Stimulated activated CD4-positive, alpha-beta T cell treated with anti-CD3 and anti-CD28 coated beads, Interleukin-2, amount 100 ng/mL, for 48 hours (primary cell): ENCODE data around the gene TP63.

Experiments used
- DNase-seq, 2 donors: peaks; one replicate each; pipeline ENCODE4 v3.0.0-alpha.2; 2020

Gene TP63

DNA sequence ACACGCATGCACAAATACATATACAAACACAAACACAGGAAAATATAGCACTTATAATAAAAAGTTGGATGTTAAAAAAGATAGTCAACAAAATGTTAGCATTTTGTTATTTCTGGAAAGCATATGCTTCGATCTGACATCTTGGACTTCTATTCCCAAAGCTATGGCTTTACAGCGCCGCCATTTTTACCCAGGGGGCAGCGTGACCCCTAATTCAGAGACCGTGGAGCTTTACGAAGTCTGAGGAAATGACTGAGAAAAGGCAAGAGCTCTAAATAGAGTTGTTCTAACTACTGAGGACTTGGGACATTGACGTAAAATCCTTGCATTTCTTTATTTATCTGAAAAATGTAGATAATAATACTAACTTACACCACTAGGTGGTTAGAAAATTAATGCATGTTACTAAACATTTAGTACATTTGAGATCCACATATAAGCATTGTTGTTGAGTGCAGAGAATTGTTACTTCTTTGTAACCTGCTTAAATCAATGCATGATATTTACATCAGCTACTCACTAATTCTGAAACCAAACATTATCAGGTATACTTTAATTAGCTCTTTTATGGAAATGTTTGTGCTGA, 155.4 kb downstream of the TP63 start:
- no peak for DNase-seq

- DNase-seq, result no peak
Measured at GRCh38 chr3:189787191-189787590, 156.0 kb downstream of the TP63 start.

DNA sequence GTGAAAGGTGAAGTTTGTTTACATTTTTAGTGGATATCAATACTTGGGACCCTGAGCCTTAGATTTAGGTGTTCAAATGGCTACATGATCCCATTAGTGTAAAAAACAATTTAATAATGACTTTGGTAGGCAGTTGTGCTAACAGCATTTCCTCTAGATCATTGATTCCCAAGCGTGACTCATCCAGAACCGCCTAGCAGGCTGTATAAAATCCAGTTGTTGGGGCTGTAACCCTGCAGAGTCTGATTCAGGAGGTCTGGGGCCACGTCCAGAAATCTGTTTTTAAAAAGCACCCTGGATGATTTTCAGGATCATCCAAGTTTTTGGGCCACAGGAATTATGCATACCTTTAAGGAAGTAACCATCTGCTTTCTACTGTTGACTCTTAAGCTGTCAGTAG, 156.4 kb downstream of the TP63 start:
- no peak for DNase-seq

DNA sequence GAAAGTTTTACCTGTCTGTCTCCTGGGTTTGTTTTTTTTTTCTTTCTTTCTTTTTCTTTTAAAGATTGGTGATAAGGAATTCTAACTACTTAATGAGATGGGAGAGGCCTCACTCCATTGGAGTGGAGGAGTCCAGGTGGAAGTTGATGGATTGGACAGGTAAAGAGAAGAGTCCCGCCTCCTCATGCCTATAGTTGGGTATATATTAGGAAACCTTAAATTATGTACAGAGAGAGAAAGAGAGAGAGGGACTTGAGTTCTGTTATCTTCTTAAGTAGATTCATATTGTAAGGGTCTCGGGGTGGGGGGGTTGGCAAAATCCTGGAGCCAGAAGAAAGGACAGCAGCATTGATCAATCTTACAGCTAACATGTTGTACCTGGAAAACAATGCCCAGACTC, 158.2 kb downstream of the TP63 start:
- DNase-seq, result no peak

DNA sequence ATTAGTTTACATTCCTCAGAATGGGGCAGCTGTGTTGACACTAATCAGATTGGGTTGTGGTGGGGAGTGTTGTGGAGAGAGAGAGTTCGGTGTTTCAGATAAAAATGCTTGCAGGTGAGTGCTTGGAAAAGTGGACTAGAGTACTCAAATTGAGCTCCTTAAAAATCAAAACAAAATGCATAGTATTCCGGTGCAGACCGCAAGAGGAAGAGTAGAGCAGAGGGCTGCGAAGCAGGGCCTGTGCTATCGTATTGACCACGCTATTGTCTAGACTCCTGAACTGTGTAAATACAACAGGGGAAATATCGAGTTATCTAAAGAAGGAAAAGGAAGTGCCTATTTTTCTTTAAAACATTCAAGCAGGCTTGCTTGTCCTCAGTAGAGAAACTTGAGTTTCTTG, 159.5 kb downstream of the TP63 start:
- DNase-seq, result no peak

DNA sequence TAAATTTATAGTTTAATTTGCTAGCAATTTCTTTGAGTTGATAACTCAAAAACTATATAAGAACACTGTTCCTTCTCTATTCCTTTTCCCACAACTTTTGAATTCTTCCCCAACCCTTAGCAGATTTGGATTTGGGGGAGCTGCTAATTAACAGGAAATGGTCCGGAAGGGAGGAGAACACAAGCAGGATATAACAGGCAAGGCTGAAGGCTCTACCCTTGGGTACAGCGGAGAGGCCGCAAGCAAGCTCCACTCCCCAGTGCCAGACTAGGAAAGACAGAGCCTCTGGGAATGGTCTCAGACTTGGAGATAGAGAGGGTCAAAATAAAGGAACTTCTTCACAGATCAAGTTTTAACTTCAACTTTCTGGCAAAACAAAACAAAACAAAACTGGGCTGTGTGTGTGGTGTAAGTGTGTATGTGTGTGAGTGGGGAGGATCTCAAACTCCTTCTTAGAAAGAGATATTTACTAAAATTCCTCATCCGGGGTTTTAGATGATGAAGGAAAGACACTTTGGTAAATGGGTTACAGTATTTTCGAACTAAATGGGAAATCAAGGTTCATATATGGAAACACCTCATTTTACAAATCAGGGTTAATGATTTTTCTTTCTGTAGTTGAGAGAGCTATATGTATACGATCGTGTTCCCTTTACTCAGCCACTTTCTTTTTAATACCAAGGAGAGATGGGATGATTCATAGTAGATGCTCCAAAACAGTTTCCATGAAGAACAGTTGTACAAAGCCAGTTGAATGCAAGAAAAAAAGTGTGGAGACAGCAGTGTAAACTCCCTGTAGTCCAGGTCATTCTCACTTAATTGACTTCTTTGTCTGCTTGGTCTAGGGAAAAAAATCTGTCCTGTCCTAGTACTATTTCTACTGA, 161.1 kb downstream of the TP63 start:
- DNase-seq, result no peak

DNA sequence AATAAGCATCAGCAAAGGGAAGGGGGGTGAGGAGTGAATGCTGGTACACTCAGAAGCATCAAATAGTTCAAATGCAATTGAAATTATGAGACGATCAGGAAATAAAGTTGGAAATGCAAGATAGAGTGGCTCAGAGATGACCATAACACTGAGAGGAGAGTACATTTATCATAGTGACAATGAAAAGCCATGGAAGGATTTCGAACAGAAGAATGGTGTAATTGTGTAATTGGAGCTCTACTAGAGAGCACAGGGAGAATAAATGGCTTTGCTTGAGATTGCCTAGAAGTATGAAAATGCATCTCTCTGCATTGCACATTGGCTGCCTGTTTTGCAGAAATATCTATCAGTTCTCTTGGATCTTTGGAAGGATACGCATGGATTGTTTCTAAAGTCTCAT, 163.3 kb downstream of the TP63 start:
- no peak for DNase-seq

DNA sequence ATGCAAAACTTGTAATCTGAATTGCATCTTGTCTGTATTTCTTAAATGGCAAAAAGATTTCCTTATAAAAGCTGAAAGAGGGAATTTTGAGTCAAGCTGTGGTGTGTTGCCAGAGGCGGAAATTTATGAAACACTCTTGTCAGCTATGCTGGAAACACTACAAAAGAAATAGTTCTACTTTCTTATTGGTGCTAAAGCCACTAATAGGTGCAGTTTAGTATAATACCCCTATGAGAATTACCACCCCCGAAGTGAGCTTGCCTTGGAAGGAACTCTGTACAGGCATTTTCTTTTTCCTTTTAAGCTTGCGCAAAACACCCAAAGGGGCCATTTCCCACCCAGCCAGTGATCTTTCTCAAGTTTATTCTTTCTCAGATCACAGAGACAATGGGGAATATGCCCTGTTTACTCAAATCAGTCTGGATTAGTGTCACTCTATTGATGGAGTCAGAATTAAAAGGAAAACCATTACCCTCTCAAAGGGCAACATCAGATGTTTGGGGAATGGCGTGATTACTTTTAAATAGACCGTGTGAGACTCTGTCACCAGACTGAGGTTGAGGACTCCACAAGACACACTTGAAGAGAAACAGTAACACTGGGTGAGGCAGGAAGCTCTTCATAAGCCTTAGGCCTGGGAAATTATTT, 166.0 kb downstream of the TP63 start:
- DNase-seq, result no peak

DNA sequence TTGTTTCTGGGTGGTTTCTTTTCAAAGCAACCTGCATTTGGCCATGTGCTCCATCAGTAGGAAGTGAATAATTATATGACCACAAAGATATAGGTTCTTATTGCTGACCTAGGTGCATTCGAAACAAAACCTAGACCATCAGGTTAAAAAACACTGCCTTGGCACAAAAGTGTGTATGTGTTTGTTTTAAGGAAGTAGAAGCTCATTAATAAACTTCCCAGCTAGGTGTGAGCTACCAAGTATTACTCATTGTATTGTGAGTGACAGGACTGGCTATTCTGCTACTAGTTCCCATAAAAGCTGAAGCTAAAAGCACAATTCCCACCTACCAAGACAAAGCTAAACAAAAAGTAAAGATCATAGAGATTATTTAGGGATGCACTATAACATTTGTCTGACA, 168.2 kb downstream of the TP63 start:
- DNase-seq, result no peak

DNA sequence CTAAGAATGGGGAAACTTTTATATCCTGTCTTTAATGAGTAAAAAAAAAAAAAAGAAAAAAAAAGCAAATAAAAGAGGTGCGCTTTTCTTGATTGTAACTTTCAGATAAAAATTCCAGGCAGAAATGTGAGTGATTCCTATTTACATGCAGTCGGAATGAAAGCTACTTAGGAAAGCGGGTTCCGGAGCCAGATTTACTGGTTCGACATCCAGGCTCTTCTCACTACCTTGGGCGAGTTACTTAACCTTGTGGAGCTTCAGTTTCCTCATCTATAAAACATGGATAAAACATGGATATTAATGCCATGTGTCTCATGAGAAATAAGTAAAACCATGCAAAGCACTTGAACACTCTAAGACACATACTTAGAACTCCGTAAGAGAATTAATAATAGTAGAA, 169.2 kb downstream of the TP63 start:
- DNase-seq, result no peak

DNA sequence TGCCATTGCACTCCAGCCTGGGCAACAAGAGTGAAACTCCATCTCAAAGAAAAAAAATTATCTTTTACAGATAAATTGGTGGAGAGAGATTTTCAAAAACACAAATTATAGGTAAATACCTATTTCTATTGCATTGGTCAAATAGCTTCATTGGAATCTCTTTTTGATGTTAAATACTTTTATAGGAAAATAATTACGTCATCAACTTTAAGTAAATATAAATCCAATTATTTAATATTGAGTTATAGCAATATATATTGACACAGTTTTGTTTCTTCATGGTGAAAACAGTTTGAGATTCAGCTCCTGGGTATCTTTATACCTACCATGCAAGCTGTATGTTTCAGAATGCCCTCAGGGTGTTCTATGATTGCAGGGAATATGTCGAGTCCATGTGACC, 172.1 kb downstream of the TP63 start:
- DNase-seq, result no peak

- DNase-seq, result no peak
Measured at GRCh38 chr3:189805375-189806067, 174.3 kb downstream of the TP63 start.

DNA sequence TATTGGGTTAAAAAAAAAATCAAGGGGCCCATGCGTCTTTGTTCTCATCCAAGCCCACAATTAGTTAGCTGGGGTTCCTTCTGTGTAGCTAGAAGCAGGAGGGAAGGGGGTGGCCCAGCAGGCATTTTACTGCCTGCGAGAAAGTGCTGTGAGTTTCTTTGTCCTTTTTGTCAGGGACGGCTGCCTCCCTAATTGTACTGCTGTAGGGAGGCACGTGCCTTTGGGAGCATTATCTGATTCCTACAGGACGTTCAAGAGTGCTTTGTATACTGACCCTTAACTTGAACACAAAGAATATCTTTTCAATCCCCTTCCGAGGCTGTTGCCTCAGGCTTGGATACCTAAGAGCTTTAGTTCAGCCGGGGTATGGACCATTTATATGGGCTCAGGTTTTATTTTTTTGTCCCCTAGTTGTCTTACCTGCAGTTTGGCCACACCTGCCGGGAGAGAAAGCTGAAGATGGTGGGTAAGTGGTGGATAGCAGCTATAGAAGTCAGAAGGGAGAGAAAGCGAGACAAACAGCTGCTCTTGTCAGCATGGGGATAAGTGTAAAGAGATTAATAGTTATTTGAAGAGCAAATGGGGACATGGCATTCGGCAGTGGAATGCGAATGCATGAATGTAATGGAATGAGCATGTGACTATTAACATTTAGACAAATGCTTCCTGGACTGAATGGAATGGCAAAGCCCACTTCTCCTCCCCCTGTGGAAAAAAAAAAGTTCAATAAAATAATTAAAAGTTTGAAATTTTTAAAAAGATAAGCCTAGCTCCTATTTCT, 175.2 kb downstream of the TP63 start:
- no peak for DNase-seq

- no peak for DNase-seq
Measured at GRCh38 chr3:189808246-189809007, 177.2 kb downstream of the TP63 start.

GRCh38 chr3:189809583-189809982, 178.4 kb downstream of the TP63 start:
- DNase-seq, result no peak

DNA sequence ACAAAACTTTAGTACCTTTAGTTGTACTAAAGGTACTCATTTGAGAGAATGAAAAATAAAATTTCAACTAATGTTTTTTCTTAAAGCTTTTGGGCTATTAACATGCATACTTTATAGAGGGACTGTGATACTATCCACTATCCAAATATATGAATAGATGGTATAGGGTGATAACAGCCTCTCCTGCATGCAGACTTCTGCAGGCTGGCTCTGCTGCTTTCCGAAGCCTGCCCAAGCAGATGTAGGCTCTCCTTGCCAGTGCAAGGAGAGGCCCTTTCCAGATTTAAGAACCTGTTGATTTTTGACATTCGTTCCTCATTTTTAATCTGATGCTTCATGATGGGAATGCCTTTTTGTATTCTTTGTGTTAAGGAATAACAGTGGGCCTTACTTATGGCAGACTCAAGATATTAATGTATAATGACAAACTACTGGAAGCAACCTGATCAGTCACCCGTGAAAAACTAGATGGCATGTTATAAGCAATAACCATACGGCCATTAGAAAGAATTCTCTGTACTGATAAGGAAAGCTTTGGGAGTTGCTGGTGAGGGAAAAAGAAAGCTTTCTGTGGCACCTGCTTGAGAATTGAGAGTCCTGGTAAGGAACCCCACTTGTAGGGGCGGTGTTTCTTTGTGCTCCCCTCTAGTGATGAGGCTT, 181.7 kb downstream of the TP63 start:
- no peak for DNase-seq

DNA sequence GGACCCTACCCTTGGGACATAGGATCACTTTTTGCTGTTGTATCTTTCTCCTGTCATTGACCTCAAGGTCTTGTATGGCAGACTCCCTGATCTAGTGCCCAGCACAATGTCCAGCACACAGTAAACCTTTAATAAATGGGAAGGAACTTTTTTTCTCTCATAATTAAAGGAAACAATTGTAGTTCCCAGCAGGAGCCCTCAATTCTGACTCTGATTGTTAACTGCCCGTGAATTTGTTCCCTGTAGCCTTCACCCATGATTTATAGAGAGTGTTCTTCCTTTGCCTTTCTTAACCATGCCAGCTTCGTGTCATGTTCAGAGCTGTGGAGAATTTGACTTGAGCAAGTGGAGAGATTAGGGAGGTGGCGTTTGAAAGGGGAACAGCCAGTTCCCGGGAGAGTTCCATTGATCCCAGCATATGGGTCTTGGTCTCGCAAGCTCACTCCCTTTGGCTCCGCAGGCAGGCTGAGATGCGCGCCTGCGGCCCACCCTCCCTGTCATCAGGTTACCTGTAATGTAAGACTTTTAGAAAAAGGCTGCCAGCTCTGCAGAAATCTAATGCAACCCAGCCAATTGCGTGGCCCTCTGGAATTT, 182.6 kb downstream of the TP63 start:
- no peak for DNase-seq

- DNase-seq, result no peak
Measured at GRCh38 chr3:189820365-189820720, 189.2 kb downstream of the TP63 start.

GRCh38 chr3:189821262-189821661, 190.1 kb downstream of the TP63 start:
- DNase-seq, result no peak

- DNase-seq, result no peak
Measured at GRCh38 chr3:189822726-189823125, 191.5 kb downstream of the TP63 start.
